GM18519 (cell line): ENCODE measurements around the gene BICC1.

ENCODE experiments used
- ATAC-seq: cut with Tn5 transposase; IDR thresholded peaks from one replicate; pipeline ENCODE4 v1.9.1; 2021; ENCODE audit warnings: mild to moderate bottlenecking, moderate library complexity; ENCODE audit not compliant: unreplicated experiment, low FRiP score

The BICC1 gene

GRCh38 chr10:58806970-58807628, 294.4 kb downstream of the BICC1 start:
- ATAC-seq: no peak

GRCh38 chr10:58807629-58808022, 295.0 kb downstream of the BICC1 start:
- ATAC-seq: no peak

- ATAC-seq: no peak
Observed at GRCh38 chr10:58810751-58811150, 298.1 kb downstream of the BICC1 start.

- no peak for ATAC-seq
Observed at GRCh38 chr10:58813573-58813972, 300.9 kb downstream of the BICC1 start.

- ATAC-seq: no peak
Observed at GRCh38 chr10:58817201-58817846, 304.7 kb downstream of the BICC1 start.

- no peak for ATAC-seq
Observed at GRCh38 chr10:58818900-58819299, 306.2 kb downstream of the BICC1 start.

- no peak for ATAC-seq
Observed at GRCh38 chr10:58820386-58820785, 307.7 kb downstream of the BICC1 start.

GRCh38 chr10:58820861-58821751, 308.4 kb downstream of the BICC1 start:
- no peak for ATAC-seq

- ATAC-seq: no peak
Observed at GRCh38 chr10:58821752-58822056, 309.0 kb downstream of the BICC1 start.

- ATAC-seq: no peak
Observed at GRCh38 chr10:58823983-58824382, 311.3 kb downstream of the BICC1 start.

GRCh38 chr10:58824396-58824795, 311.7 kb downstream of the BICC1 start:
- ATAC-seq: no peak

- ATAC-seq: no peak
Observed at GRCh38 chr10:58826694-58827093, 314.0 kb downstream of the BICC1 start.

GRCh38 chr10:58827381-58827780, 314.7 kb downstream of the BICC1 start:
- ATAC-seq: no peak

- no peak for ATAC-seq
Observed at GRCh38 chr10:58829839-58830238, 317.2 kb downstream of the BICC1 start.

- no peak for ATAC-seq
Observed at GRCh38 chr10:58830697-58831096, 318.0 kb downstream of the BICC1 start.

GRCh38 chr10:58833771-58834561, 321.3 kb downstream of the BICC1 start:
- no peak for ATAC-seq

GRCh38 chr10:58836176-58836700, 323.6 kb downstream of the BICC1 start:
- no peak for ATAC-seq

- ATAC-seq: no peak
Observed at GRCh38 chr10:58836991-58837575, 324.4 kb downstream of the BICC1 start.

GRCh38 chr10:58837826-58838225, 325.2 kb downstream of the BICC1 start:
- no peak for ATAC-seq

- no peak for ATAC-seq
Observed at GRCh38 chr10:58838561-58839208, 326.0 kb downstream of the BICC1 start.
